Measurements from ENCODE around the gene HERC3.

GRCh38 chr4:88628746-88629145, 36.5 kb downstream of the HERC3 start:
- TF ChIP-seq POLR2A (IDR thresholded peaks at IDR 0.05; ENCODE audit: low read depth, low read length) (no peak), POU2F2 (IDR thresholded peaks at IDR 0.05; ENCODE audit: low read depth, low read length) (no peak), POLR2AphosphoS5 (IDR thresholded peaks at IDR 0.05; ENCODE audit: low read depth, low read length) (no peak), PAX5 (IDR thresholded peaks at IDR 0.05; ENCODE audit: insufficient read depth, low read length, severe bottlenecking) (no peak)

All from GM12891 (cell line).